ENCODE measurements around the gene TTLL5. TPM values are rescaled to one million over a fixed set of nuclear protein-coding genes. Genes with fewer than 3 reads are reported as not detected.
"Not testable (repeated sequence)": the region's sequence is repeated elsewhere in the genome, so short reads cannot be mapped to it uniquely, and the experiment has no call there.

Gene TTLL5
- total RNA-seq, 1 experiment from 2014 or later: 35.7 TPM

GRCh38 chr14:75925141-75925840, 264.2 kb downstream of the TTLL5 start:
- not testable (repeated sequence) for H3K18ac ChIP-seq (ENCODE audit: insufficient read length, low read depth, low read length); H3K23ac ChIP-seq (ENCODE audit: insufficient read length, low read depth, low read length); H4K91ac ChIP-seq (ENCODE audit: insufficient read length, low read depth, low read length); H3K27ac ChIP-seq (ENCODE audit: insufficient read length, low read depth, low read length); DNase-seq; H3K9ac ChIP-seq (ENCODE audit: extremely low read depth, insufficient read length, low read length); H2BK12ac ChIP-seq (ENCODE audit: insufficient read length, low read depth, low read length); H3K79me1 ChIP-seq (ENCODE audit: insufficient read depth, low read depth, low read length, poor library complexity, severe bottlenecking); H3K27me3 Mint-ChIP-seq (ENCODE audit: low read depth); H4K20me1 ChIP-seq (ENCODE audit: control insufficient read depth, insufficient read depth, insufficient read length); H3K4me1 ChIP-seq (ENCODE audit: insufficient read depth, low read length); H2BK120ac ChIP-seq (ENCODE audit: low read depth, low read length, poor library complexity, severe bottlenecking); H3K4me1 Mint-ChIP-seq; H3K27me3 ChIP-seq (ENCODE audit: insufficient read depth, low read length); H2BK5ac ChIP-seq (ENCODE audit: insufficient read length, low read length); H3K14ac ChIP-seq (ENCODE audit: insufficient read depth, low read length); H2AFZ ChIP-seq (ENCODE audit: low read length); H2BK20ac ChIP-seq (ENCODE audit: low read depth, low read length, poor library complexity, severe bottlenecking); H3K56ac ChIP-seq (ENCODE audit: insufficient read length, low read depth, low read length); H2BK15ac ChIP-seq (ENCODE audit: low read depth, low read length); H2AK5ac ChIP-seq (ENCODE audit: insufficient read length, low read length); H3K9me3 ChIP-seq (ENCODE audit: control insufficient read depth, low read depth, low read length); H3K4me2 ChIP-seq (ENCODE audit: insufficient read depth, insufficient read length, low read length); H3K27ac Mint-ChIP-seq; H3T11ph ChIP-seq (ENCODE audit: low read length); H3K23me2 ChIP-seq (ENCODE audit: insufficient read length, low read depth, low read length, poor library complexity, severe bottlenecking); H3K79me2 ChIP-seq (ENCODE audit: insufficient read depth, low read length); H4K8ac ChIP-seq (replicated peaks; ENCODE audit: insufficient read length, low read depth, low read length); H3K4me3 Mint-ChIP-seq; H3K4ac ChIP-seq (ENCODE audit: low read depth, low read length); H4K5ac ChIP-seq (ENCODE audit: insufficient read length, low read depth, low read length)
- Mint-ChIP-seq H3K36me3 (ENCODE audit: insufficient read depth in 1 of 3, low read depth in 3 of 3) (peaks cover 14 to 19% (median 16%) of the 10 kb centered on the region in 3 experiments), H3K9me3 (peaks cover 14 to 17% of the 10 kb centered on the region in 2 experiments)
- no CpG with 5 or more reads among the region's 54 CpGs for WGBS (ENCODE audit: extremely low coverage, insufficient read length, low lambda C conversion rate)
